Thymus (tissue), 11 donors: ENCODE results near the gene CSF3R. TPM values are rescaled to one million over a fixed set of nuclear protein-coding genes. Genes with fewer than 3 reads are reported as not detected.

ENCODE experiments used
- DNase-seq, 9 donors: peaks; one replicate each; pipeline ENCODE4 v3.0.0-alpha.2; 2013; ENCODE audit warnings: low spot score in 9 of 9, low read depth in 6 of 9, missing footprints in 1 of 9
- H3K27ac ChIP-seq, 2 donors: one replicate each; pipeline ENCODE4 v1.5.1; 2013; ENCODE audit warnings: control low read depth in 1 of 2, low read depth in 1 of 2, low read length in 1 of 2, mild to moderate bottlenecking in 1 of 2, moderate library complexity in 1 of 2
- H3K27me3 ChIP-seq, 2 donors: one replicate each; pipeline ENCODE4 v1.5.1; 2013; ENCODE audit warnings: low read length in 1 of 2; ENCODE audit not compliant: control insufficient read depth in 2 of 2, insufficient read depth in 1 of 2
- H3K36me3 ChIP-seq, 2 donors: one replicate each; pipeline ENCODE4 v1.5.1; 2013; ENCODE audit warnings: low read length in 1 of 2, mild to moderate bottlenecking in 1 of 2, moderate library complexity in 1 of 2; ENCODE audit not compliant: control insufficient read depth in 2 of 2, insufficient read depth in 2 of 2
- H3K4me1 ChIP-seq, 2 donors: one replicate each; pipeline ENCODE4 v1.5.1; 2013; ENCODE audit warnings: low read length in 2 of 2; ENCODE audit not compliant: control insufficient read depth in 2 of 2, insufficient read depth in 2 of 2
- H3K4me3 ChIP-seq, 2 donors: one replicate each; pipeline ENCODE4 v1.5.1; 2013; ENCODE audit warnings: low read length in 2 of 2, control low read depth in 1 of 2, mild to moderate bottlenecking in 1 of 2
- H3K9me3 ChIP-seq, 2 donors: one replicate each; pipeline ENCODE4 v1.5.1; 2013; ENCODE audit warnings: low read length in 1 of 2, mild to moderate bottlenecking in 1 of 2; ENCODE audit not compliant: control insufficient read depth in 2 of 2, insufficient read depth in 1 of 2
- WGBS: extraction: QIAGEN DNeasy Blood & Tissue Kit; methylation state at CpG from one replicate; pipeline ENCODE4 v1.1.7; 2013; 5-methylcytosine and 5-hydroxymethylcytosine counted together
- polyA plus RNA-seq: library from polyadenylated mRNA; stranded (reverse); fragments of 200-250 nt; gene quantifications from one replicate; pipeline ENCODE4 v1.2.3, GENCODE V29; 2013
- total RNA-seq: library from RNA; stranded (reverse); fragments of 120-200 nt; gene quantifications from one replicate; pipeline ENCODE4 v1.2.4, GENCODE V29; 2013
- donor health status: healthy.

Gene CSF3R
- total and polyA plus RNA-seq, 2 donors, result 3.7 to 8.6 TPM

DNA sequence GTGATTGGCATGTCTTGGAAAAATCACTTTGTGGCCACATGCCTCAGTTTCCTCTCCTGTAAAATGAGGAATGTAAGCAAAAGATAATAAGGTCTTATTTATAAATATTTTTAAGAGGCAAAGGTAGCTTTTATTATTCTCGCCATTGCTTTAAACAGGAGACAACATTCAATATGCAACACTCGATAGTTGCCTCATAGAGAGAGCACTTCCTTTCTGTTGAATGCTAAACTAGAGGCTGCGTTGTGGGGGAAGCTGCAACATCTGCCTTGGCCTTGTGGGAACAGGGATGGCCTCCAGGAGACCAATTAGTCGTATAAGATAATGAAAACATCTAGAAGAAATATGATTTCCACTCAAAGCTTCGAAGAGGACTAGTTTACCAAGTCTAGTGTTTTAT, 36.0 kb downstream of the CSF3R start:
- no peak for DNase-seq
- no peaks in the 10 kb centered on the region for H3K36me3 ChIP-seq
- H3K27me3 ChIP-seq, result no peaks in the 10 kb centered on the region
- WGBS, result 34% methylated on average over 5 of the region's 5 CpGs
- H3K27ac ChIP-seq, result no peak overlapping the region
- peaks cover 0 to 4% of the 10 kb centered on the region in 2 donors for H3K9me3 ChIP-seq
- no peak overlapping the region for H3K4me3 ChIP-seq
- H3K4me1 ChIP-seq, result peaks cover 0 to 11% of the 10 kb centered on the region in 2 donors

DNA sequence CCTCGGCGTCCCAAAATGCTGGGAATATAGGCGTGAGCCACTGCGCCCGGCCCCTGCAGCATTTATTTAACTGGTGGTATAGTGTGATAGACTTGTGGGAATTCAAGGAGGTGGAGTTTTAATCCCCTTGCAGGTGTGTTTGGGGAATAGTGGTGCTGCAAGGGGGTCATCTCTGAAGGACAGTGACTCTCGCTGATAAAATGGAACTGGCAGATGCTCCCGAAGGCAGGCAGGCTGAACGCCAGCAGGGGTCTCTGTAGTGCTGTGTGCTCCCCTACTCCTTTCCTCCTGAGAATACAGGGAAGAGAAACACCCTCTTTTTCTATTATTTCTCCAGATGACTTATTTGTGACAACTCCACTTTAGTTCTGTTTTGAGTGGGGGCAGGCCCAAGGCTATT, 36.4 kb downstream of the CSF3R start:
- no peaks in the 10 kb centered on the region for H3K27me3 ChIP-seq
- no peak overlapping the region for H3K27ac ChIP-seq
- 59% methylated on average over 8 of the region's 8 CpGs for WGBS
- no peak overlapping the region for H3K4me3 ChIP-seq
- H3K9me3 ChIP-seq, result peaks cover 0 to 4% of the 10 kb centered on the region in 2 donors
- peak in 4 of 9 donors; percentile 15 to 50 (median 32) for DNase-seq
- H3K36me3 ChIP-seq, result no peaks in the 10 kb centered on the region
- H3K4me1 ChIP-seq, result peaks cover 0 to 11% of the 10 kb centered on the region in 2 donors

DNA sequence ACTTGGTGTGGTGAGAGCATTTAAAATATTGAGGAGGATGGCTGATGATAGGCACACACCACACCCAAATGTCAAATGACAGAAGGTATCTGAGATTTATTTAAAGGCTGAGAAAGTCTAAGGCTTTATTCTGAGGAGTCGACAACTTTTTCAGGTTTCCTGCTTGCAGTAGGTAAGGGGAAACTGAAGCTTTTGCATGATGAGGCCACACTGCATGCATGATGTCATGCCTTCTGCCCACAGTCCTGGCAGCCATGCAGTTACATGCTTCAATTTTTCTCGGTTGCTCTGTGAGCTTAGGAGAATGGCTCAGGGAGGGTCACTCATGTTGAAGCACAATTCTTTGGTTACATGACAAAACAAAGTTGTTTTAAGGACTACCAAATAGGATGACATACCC, 39.4 kb downstream of the CSF3R start:
- no peak for DNase-seq
- H3K4me3 ChIP-seq, result no peak overlapping the region
- no peaks in the 10 kb centered on the region for H3K36me3 ChIP-seq
- 88% methylated on average over 2 of the region's 2 CpGs for WGBS
- no peak overlapping the region for H3K27ac ChIP-seq
- no peaks in the 10 kb centered on the region for H3K27me3 ChIP-seq
- H3K9me3 ChIP-seq, result no peaks in the 10 kb centered on the region
- H3K4me1 ChIP-seq, result peaks cover 0 to 2% of the 10 kb centered on the region in 2 donors

DNA sequence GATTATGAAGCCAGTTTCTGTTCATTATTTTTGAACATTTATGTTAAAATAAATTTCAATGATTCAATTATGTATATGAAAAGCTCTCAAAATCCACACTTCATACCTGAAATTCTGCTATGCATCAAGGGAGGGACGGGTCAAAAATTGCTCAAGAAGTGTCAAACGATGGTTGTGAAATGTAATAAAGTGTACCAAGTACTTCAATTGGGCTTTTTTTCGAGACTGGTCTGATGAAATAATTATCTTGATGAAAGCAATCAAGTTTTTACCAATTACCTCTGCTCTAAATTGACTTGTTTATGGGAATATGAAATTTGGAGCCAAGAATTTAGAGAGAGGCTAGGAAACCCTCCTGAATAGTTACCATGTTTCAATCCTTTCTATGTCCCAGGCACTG, 40.4 kb downstream of the CSF3R start:
- WGBS, result 96% methylated on average over 3 of the region's 3 CpGs
- H3K4me1 ChIP-seq, result peaks cover 0 to 2% of the 10 kb centered on the region in 2 donors
- H3K27ac ChIP-seq, result no peak overlapping the region
- H3K27me3 ChIP-seq, result no peaks in the 10 kb centered on the region
- no peaks in the 10 kb centered on the region for H3K36me3 ChIP-seq
- no peak for DNase-seq
- H3K4me3 ChIP-seq, result no peak overlapping the region
- H3K9me3 ChIP-seq, result no peaks in the 10 kb centered on the region

DNA sequence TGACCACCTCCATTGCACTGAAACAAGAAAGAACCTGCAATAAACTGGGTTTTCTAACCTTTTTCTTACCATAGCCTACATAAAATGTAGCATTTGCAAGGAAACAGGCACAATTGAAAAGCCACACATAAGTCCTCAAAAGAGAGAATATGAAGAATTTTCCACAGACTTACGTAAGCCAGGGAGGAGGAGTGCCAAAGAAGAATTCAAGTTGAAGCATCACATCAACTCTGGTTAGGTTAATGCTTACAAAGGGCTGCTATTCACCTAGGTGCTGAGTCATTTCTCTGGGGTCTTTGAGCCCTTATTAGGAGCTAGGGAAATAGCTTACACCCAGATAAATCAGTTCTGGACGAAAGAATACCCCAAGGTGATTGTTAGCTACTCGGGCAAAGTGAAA, 42.1 kb downstream of the CSF3R start:
- WGBS, result 95% methylated on average over 3 of the region's 3 CpGs
- DNase-seq, result no peak
- no peaks in the 10 kb centered on the region for H3K9me3 ChIP-seq
- no peaks in the 10 kb centered on the region for H3K36me3 ChIP-seq
- H3K4me3 ChIP-seq, result no peak overlapping the region
- H3K4me1 ChIP-seq, result no peaks in the 10 kb centered on the region
- no peak overlapping the region for H3K27ac ChIP-seq
- H3K27me3 ChIP-seq, result no peaks in the 10 kb centered on the region

DNA sequence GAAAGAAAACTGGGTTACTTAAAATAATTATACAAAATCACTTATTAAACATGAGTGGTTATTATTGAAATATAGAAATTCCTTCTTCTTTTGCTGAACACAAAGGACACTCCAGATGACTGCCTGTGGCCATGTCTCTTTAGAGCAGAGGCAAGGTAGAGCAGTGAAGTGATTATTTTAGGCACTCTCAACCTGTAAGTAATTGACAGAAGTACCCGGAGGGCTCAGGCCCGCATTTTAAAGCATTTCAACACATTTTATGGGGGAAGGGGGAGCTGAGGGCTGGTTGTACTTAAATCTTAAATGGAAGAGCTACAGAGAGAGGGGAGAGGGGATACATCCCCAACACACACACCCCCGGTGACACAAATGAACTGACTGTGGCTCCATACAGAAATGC, 42.7 kb downstream of the CSF3R start:
- H3K27ac ChIP-seq, result no peak overlapping the region

DNA sequence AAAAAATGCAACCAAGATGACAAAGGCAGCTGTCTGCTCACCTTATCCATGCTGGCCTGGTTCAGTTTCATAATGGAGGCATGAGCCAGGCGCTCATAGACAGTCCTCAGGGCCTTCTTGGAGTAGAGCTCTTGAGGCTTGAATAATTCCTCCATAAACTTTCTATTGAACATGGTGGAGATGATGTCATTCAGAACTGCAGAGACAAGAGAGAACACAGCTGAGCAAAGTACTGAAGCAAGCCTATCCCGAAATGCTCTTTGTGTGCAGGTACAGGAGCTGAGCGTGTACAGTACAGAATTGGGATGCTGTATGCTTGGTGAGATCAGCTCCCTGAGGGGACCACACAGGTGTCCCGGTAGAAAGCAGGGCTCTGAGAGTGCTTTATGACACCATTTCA, 44.0 kb downstream of the CSF3R start:
- H3K4me3 ChIP-seq, result no peak overlapping the region
- no peaks in the 10 kb centered on the region for H3K27me3 ChIP-seq
- DNase-seq, result no peak
- no peaks in the 10 kb centered on the region for H3K9me3 ChIP-seq
- 97% methylated on average over 4 of the region's 4 CpGs for WGBS
- H3K36me3 ChIP-seq, result no peaks in the 10 kb centered on the region
- H3K4me1 ChIP-seq, result no peaks in the 10 kb centered on the region
- H3K27ac ChIP-seq, result no peak overlapping the region

More for the DNA sequence above, 42.7 kb downstream of the CSF3R start:
- no peaks in the 10 kb centered on the region for H3K36me3 ChIP-seq
- 97% methylated on average over 3 of the region's 3 CpGs for WGBS
- H3K4me3 ChIP-seq, result no peak overlapping the region
- DNase-seq, result no peak
- no peaks in the 10 kb centered on the region for H3K9me3 ChIP-seq
- no peaks in the 10 kb centered on the region for H3K4me1 ChIP-seq
- H3K27me3 ChIP-seq, result no peaks in the 10 kb centered on the region

DNA sequence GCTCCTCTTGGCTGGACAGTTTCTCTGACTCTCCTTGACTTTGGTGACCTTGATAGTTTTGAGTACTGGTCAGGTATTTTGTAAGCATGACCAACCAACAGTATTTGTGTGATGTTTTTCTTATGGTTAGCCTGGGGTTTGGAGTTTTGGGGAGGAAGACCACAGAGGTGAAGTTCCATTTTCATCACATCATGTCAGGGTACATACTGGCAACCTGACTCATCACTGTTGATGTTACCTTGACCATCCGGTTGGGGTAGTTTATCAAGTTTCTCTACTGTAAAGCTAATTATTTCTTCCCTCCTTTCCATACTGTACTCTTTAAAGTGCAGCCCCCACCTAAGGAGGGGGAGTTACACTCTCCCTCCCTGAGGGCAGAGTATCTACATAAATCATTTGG, 45.9 kb downstream of the CSF3R start:
- Histone ChIP-seq H3K36me3 (no peaks in the 10 kb centered on the region), H3K4me3 (no peak overlapping the region), H3K4me1 (no peaks in the 10 kb centered on the region), H3K27ac (no peak overlapping the region), H3K9me3 (no peaks in the 10 kb centered on the region), H3K27me3 (no peaks in the 10 kb centered on the region)
- no peak for DNase-seq
- whole genome bisulfite sequencing, result 93% methylated on average over 1 of the region's 1 CpG

DNA sequence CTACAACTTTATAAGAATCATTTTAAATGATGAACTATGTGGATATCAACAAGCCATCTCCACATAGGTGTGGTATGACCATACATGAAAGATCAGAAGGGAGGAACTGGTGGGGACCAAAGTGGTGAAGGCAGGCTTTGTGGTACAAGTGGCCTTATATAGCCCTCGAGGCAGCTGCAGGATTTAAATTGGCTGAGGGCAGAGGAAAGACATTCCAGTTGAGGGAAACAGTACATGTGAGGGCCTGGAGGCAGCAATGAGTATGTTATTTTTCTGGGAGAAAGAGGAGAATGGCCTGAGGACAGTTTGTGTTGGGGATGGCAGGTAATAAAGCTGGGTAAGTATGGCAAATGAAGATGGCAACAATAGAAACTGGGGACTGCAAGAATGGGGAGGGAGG, 49.6 kb downstream of the CSF3R start:
- Histone ChIP-seq H3K9me3 (no peaks in the 10 kb centered on the region), H3K36me3 (no peaks in the 10 kb centered on the region), H3K4me1 (no peaks in the 10 kb centered on the region), H3K27ac (no peak overlapping the region), H3K27me3 (no peaks in the 10 kb centered on the region), H3K4me3 (no peak overlapping the region)
- no peak for DNase-seq
- 72% methylated on average over 1 of the region's 1 CpG for WGBS

DNA sequence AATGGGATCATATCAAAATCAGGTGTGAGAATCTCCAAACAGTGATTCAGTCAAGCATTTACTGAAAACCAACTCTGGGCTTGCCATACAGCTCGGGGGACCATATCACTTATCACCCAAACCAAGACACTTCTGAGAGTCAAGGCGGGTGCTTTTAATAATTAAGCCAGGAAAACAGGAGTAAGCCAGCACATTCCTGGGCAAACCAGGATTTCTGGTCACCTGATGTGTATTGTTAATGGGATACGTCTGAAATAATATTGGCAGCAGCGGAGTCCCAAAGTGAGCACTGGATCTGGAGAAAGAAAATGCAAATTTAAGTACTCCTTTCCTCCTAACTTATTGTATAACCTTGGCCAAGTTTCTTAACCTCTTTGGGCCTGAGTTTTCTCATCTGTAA, 50.1 kb downstream of the CSF3R start:
- Histone ChIP-seq H3K27ac (no peak overlapping the region), H3K4me1 (no peaks in the 10 kb centered on the region), H3K36me3 (no peaks in the 10 kb centered on the region), H3K9me3 (no peaks in the 10 kb centered on the region), H3K27me3 (no peaks in the 10 kb centered on the region), H3K4me3 (no peak overlapping the region)
- WGBS, result 99% methylated on average over 4 of the region's 4 CpGs
- no peak for DNase-seq
